Natural killer cell (primary cell): Measurements from ENCODE around the gene C17orf50. TPM values are rescaled to one million over a fixed set of nuclear protein-coding genes. Genes with fewer than 3 reads are reported as not detected.
A peak's percentile ranks its signal among the peaks of the same experiment; 100 is the strongest.

ENCODE experiments used
- ATAC-seq, 3 donors: fragments of 150-1000 bp in 2 of 3; fragments of 200-7000 bp in 1 of 3; cut with Tn5 transposase; 1 replicate in 1 of 3; 2 replicates in 2 of 3; pipeline ENCODE4 v1.10.0; 2021; ENCODE audit warnings: mild to moderate bottlenecking in 2 of 3, moderate library complexity in 2 of 3
- DNase-seq, 2 donors: peaks; one replicate each; pipeline versions ENCODE4 v3.0.0 to v3.0.0-alpha.2; 2013 to 2021; ENCODE audit warnings: mixed read lengths in 1 of 2
- H3K27ac ChIP-seq: one replicate; pipeline ENCODE4 v1.5.1; 2013; ENCODE audit warnings: mild to moderate bottlenecking, low read length
- H3K27me3 ChIP-seq: one replicate; pipeline ENCODE4 v1.6.1; 2013; ENCODE audit warnings: low read length; ENCODE audit not compliant: control insufficient read depth, insufficient read depth
- H3K36me3 ChIP-seq: one replicate; pipeline ENCODE4 v1.6.1; 2013; ENCODE audit warnings: low read length; ENCODE audit not compliant: control insufficient read depth, insufficient read depth
- H3K4me1 ChIP-seq: one replicate; pipeline ENCODE4 v1.6.1; 2013; ENCODE audit warnings: low read length; ENCODE audit not compliant: control insufficient read depth, insufficient read depth
- H3K4me3 ChIP-seq: one replicate; pipeline ENCODE4 v1.5.1; 2013; ENCODE audit warnings: low read length
- H3K9me3 ChIP-seq: one replicate; pipeline ENCODE4 v1.6.1; 2013; ENCODE audit warnings: low read length; ENCODE audit not compliant: control insufficient read depth, insufficient read depth
- H3K27ac Mint-ChIP-seq, 2 donors: one replicate each; pipeline ENCODE4 v1.8.0; 2022; ENCODE audit warnings: mild to moderate bottlenecking in 2 of 2, mixed read lengths in 2 of 2, moderate library complexity in 1 of 2
- H3K27me3 Mint-ChIP-seq, 2 donors: one replicate each; pipeline ENCODE4 v1.8.0; 2022; ENCODE audit warnings: low read depth in 2 of 2, mixed read lengths in 2 of 2
- H3K36me3 Mint-ChIP-seq: one replicate; pipeline ENCODE4 v1.8.0; 2022; ENCODE audit warnings: mixed read lengths
- H3K4me1 Mint-ChIP-seq, 2 donors: one replicate each; pipeline ENCODE4 v1.8.0; 2022; ENCODE audit warnings: mixed read lengths in 2 of 2
- H3K4me3 Mint-ChIP-seq: one replicate; pipeline ENCODE4 v1.8.0; 2022; ENCODE audit warnings: mild to moderate bottlenecking, moderate library complexity, mixed read lengths
- H3K9me3 Mint-ChIP-seq, 2 donors: one replicate each; pipeline ENCODE4 v1.8.0; 2022; ENCODE audit warnings: mixed read lengths in 2 of 2
- CTCF ChIP-seq: fragments of 200-600 bp; IDR thresholded peaks from one replicate; pipeline ENCODE4 v1.8.0; 2022; ENCODE audit warnings: antibody characterized with exemption
- WGBS: methylation state at CpG from one replicate; pipeline ENCODE4 v1.1.7; 2013; ENCODE audit warnings: missing lambda C conversion rate; ENCODE audit not compliant: insufficient coverage; 5-methylcytosine and 5-hydroxymethylcytosine counted together
- intact Hi-C: fragments of 100-400 bp; cut with micrococcal nuclease; formaldehyde crosslinking; loops from one replicate; pipeline ENCODE4 v1.14.2; 2022
- total RNA-seq, 4 donors: library from RNA; stranded (reverse); fragments of 120-200 nt in 1 of 4; gene quantifications; one replicate each; pipeline versions ENCODE4 v1.2.3 to v1.2.4, GENCODE V29; 2013 to 2022

Gene C17orf50
- total RNA-seq, 3 donors from 2014 or later (not counting 1 experiment from before 2014, with no cell fraction given): not detected

DNA sequence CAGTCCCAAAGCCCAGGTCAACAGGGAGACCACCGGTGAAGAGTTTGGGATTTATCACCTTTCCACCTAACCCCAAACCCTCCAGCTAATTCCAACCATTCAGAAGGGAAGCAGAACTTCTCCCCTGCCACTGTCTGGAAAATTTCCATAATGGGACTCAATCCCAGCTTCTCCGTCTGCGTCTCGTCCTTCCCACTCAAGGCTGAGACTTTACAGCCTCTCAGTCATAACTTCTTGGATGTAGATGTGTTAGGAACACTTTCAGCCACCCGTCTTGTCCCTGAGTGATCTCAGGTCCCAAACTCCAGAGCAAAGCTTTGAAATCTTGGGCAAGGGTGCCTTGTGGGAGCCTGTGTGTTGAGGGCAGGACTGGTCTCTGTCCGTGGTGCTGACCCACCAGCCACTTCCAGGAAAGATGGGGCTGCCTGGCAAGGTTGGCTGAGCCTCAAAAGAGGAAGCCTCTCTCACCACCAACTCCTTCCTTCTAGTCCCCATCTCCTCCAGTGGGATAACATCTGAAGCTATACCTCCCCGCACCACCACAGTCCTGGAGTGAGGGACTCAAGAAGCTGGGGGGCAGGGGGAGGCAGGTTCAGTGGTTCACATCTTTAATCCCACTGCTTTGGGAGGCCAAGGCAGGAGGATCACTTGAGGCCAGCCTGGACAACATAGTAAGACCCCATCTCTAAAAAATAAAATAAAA lies 16.9 kb upstream of the C17orf50 start:
- H3K4me1 Mint-ChIP-seq: peaks cover 0 to 5% of the 10 kb centered on the region in 2 donors
- Histone ChIP-seq H3K4me1 (peaks cover 12% of the 10 kb centered on the region), H3K9me3 (no peaks in the 10 kb centered on the region), H3K27me3 (peaks cover 10% of the 10 kb centered on the region), H3K4me3 (no peak overlapping the region), H3K36me3 (no peaks in the 10 kb centered on the region), H3K27ac (no peak overlapping the region)
- no peaks in the 10 kb centered on the region for H3K36me3 Mint-ChIP-seq
- peaks cover 21 to 31% of the 10 kb centered on the region in 2 donors for H3K27me3 Mint-ChIP-seq
- intact Hi-C loops: no loop called here
- ATAC-seq (no peak), DNase-seq (peak in 1 of 2 donors; percentile 25)
- no peak overlapping the region for H3K27ac Mint-ChIP-seq
- WGBS: 62% methylated on average over 7 of the region's 7 CpGs
- no peak for TF ChIP-seq CTCF
- no peak overlapping the region for H3K4me3 Mint-ChIP-seq
- H3K9me3 Mint-ChIP-seq: no peaks in the 10 kb centered on the region

DNA sequence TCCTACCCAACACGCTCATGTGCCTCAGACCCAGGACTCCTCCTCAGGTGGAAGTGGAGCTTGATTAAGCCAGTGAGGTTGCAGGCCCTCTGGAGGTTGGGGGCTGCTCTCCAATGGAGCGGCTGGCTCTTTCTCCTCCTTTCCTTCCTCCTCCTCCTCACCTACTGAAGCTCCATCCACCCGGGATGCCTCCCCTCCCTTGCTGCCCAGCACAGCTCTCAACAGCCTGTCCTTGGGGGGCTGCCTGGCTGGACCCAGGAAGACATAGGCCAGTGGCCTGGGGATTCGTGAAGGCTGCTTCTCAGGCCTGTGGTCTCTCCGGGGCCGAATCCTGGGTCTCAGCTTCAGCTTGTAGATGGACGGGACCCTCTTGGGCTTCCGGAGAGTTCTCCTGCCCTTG lies 15.9 kb upstream of the C17orf50 start:
- no peak overlapping the region for H3K4me3 ChIP-seq
- no peaks in the 10 kb centered on the region for H3K36me3 Mint-ChIP-seq
- TF ChIP-seq CTCF: no peak
- H3K9me3 ChIP-seq: no peaks in the 10 kb centered on the region
- peaks cover 0 to 9% of the 10 kb centered on the region in 2 donors for H3K4me1 Mint-ChIP-seq
- H3K36me3 ChIP-seq: no peaks in the 10 kb centered on the region
- H3K4me3 Mint-ChIP-seq: no peak overlapping the region
- 87% methylated on average over 8 of the region's 8 CpGs for WGBS
- no peak for DNase-seq
- peaks cover 12% of the 10 kb centered on the region for H3K4me1 ChIP-seq
- H3K27me3 ChIP-seq: peaks cover 15% of the 10 kb centered on the region
- peaks cover 31 to 36% of the 10 kb centered on the region in 2 donors for H3K27me3 Mint-ChIP-seq
- no peaks in the 10 kb centered on the region for H3K9me3 Mint-ChIP-seq
- intact Hi-C loops: no loop called here
- H3K27ac Mint-ChIP-seq: no peak overlapping the region
- no peak overlapping the region for H3K27ac ChIP-seq
- ATAC-seq: no peak

GRCh38 chr17:35745246-35745645 lies 15.4 kb upstream of the C17orf50 start:
- H3K4me1 ChIP-seq: peaks cover 12% of the 10 kb centered on the region
- Mint-ChIP-seq H3K27me3 (peaks cover 33 to 39% of the 10 kb centered on the region in 2 donors), H3K4me1 (peaks cover 0 to 9% of the 10 kb centered on the region in 2 donors), H3K27ac (no peak overlapping the region), H3K36me3 (no peaks in the 10 kb centered on the region), H3K9me3 (no peaks in the 10 kb centered on the region), H3K4me3 (no peak overlapping the region)
- no peaks in the 10 kb centered on the region for H3K9me3 ChIP-seq
- 89% methylated on average over 7 of the region's 7 CpGs for WGBS
- intact Hi-C loops: no loop called here
- ATAC-seq (no peak), DNase-seq (no peak)
- TF ChIP-seq CTCF: no peak
- H3K4me3 ChIP-seq: no peak overlapping the region
- peaks cover 15% of the 10 kb centered on the region for H3K27me3 ChIP-seq
- H3K27ac ChIP-seq: no peak overlapping the region
- H3K36me3 ChIP-seq: no peaks in the 10 kb centered on the region
